CD8-positive, alpha-beta memory T cell (primary cell): ENCODE results near the gene SCPEP1. TPM values are rescaled to one million over a fixed set of nuclear protein-coding genes. Genes with fewer than 3 reads are reported as not detected.
A peak's percentile ranks its signal among the peaks of the same experiment; 100 is the strongest.
"Not testable (repeated sequence)": the region's sequence is repeated elsewhere in the genome, so short reads cannot be mapped to it uniquely, and the experiment has no call there.

ENCODE experiments used
- CTCF ChIA-PET: fragments of 350-600 bp; sonication (Branson Sonifier 250); formaldehyde crosslinking; loops from one replicate; lab custom pipeline; 2021; ENCODE audit warnings: antibody characterized with exemption; lab: Charles Lee
- POLR2A ChIA-PET: fragments of 350-600 bp; sonication (Branson Sonifier 250); formaldehyde crosslinking; loops from one replicate; lab custom pipeline; 2021; ENCODE audit warnings: antibody characterized with exemption; lab: Charles Lee
- DNase-seq, 5 donors: peaks; one replicate each; pipeline versions ENCODE4 v3.0.0 to v3.0.0-alpha.2; 2020 to 2022; ENCODE audit warnings: mixed read lengths in 1 of 5
- H3K27ac ChIP-seq: one replicate; pipeline ENCODE4 v1.7.0; 2013; ENCODE audit warnings: low read depth, mild to moderate bottlenecking, low read length, moderate library complexity
- H3K27me3 ChIP-seq: 2 replicates; pipeline ENCODE4 v1.7.0; 2013; ENCODE audit warnings: low read length, mild to moderate bottlenecking; ENCODE audit not compliant: insufficient read depth, poor library complexity, severe bottlenecking
- H3K36me3 ChIP-seq: 2 replicates; pipeline ENCODE4 v1.7.0; 2013; ENCODE audit warnings: mild to moderate bottlenecking, low read length, moderate library complexity; ENCODE audit not compliant: insufficient read depth
- H3K4me1 ChIP-seq: 2 replicates; pipeline ENCODE4 v1.7.0; 2013; ENCODE audit warnings: mild to moderate bottlenecking, low read length, moderate library complexity; ENCODE audit not compliant: insufficient read depth
- H3K4me3 ChIP-seq: 2 replicates; pipeline ENCODE4 v1.7.0; 2013; ENCODE audit warnings: mild to moderate bottlenecking, low read length
- H3K9me3 ChIP-seq: 2 replicates; pipeline ENCODE4 v1.7.0; 2013; ENCODE audit warnings: mild to moderate bottlenecking, low read length
- H3K27ac Mint-ChIP-seq, 8 donors: one replicate each; pipeline ENCODE4 v1.8.0; 2020 to 2021; ENCODE audit warnings: mixed read lengths in 8 of 8, mild to moderate bottlenecking in 6 of 8, inconsistent platforms in 3 of 8, moderate library complexity in 3 of 8
- H3K27me3 Mint-ChIP-seq, 2 donors: one replicate each; pipeline ENCODE4 v1.8.0; 2020 to 2021; ENCODE audit warnings: mixed read lengths in 2 of 2, mild to moderate bottlenecking in 1 of 2, moderate library complexity in 1 of 2
- H3K36me3 Mint-ChIP-seq, 3 donors: one replicate each; pipeline ENCODE4 v1.8.0; 2020 to 2021; ENCODE audit warnings: mixed read lengths in 3 of 3, inconsistent platforms in 1 of 3, mild to moderate bottlenecking in 1 of 3
- H3K4me1 Mint-ChIP-seq, 3 donors: one replicate each; pipeline ENCODE4 v1.8.0; 2020 to 2021; ENCODE audit warnings: mixed read lengths in 3 of 3, inconsistent platforms in 1 of 3, mild to moderate bottlenecking in 1 of 3
- H3K4me3 Mint-ChIP-seq, 7 donors: one replicate each; pipeline ENCODE4 v1.8.0; 2020 to 2021; ENCODE audit warnings: mixed read lengths in 7 of 7, mild to moderate bottlenecking in 6 of 7, moderate library complexity in 4 of 7, inconsistent platforms in 2 of 7
- H3K9me3 Mint-ChIP-seq, 5 donors: one replicate each; pipeline ENCODE4 v1.8.0; 2020 to 2022; ENCODE audit warnings: mixed read lengths in 5 of 5, mild to moderate bottlenecking in 3 of 5, moderate library complexity in 2 of 5, inconsistent platforms in 1 of 5
- polyA plus RNA-seq: library from polyadenylated mRNA; unstranded; fragments of 300-500 nt; fragmentation: Illumina TruSeq; gene quantifications from one replicate; pipeline ENCODE4 v1.2.3, GENCODE V29; 2021
- total RNA-seq, 2 experiments: library from RNA; stranded (reverse); gene quantifications; one replicate each; pipeline ENCODE4 v1.2.3, GENCODE V29; 2021

The SCPEP1 gene
- total and polyA plus RNA-seq, 3 experiments from 2014 or later: 23.4 to 27.4 (median 26.6) TPM

- H3K27ac ChIP-seq: no peak overlapping the region
- ChIA-PET CTCF (no interaction called here), POLR2A (no interaction called here)
- H3K4me3 ChIP-seq: no peak overlapping the region
- peaks cover 31% of the 10 kb centered on the region for H3K36me3 ChIP-seq
- DNase-seq: no peak
- no peaks in the 10 kb centered on the region for H3K4me1 Mint-ChIP-seq
- peaks cover 3 to 77% (median 19%) of the 10 kb centered on the region in 3 donors for H3K36me3 Mint-ChIP-seq
- no peaks in the 10 kb centered on the region for H3K4me1 ChIP-seq
- no peak overlapping the region for H3K4me3 Mint-ChIP-seq
- H3K27me3 Mint-ChIP-seq: no peaks in the 10 kb centered on the region
- H3K9me3 Mint-ChIP-seq: no peaks in the 10 kb centered on the region
- no peaks in the 10 kb centered on the region for H3K27me3 ChIP-seq
- peak overlapping the region in 1 of 8 donors; percentile 64 for H3K27ac Mint-ChIP-seq
- no peaks in the 10 kb centered on the region for H3K9me3 ChIP-seq
Measured at GRCh38 chr17:56947741-56948140, 30.2 kb upstream of the SCPEP1 start.

- H3K4me3 ChIP-seq: no peak overlapping the region
- H3K27me3 ChIP-seq: no peaks in the 10 kb centered on the region
- H3K4me1 ChIP-seq: no peaks in the 10 kb centered on the region
- ChIA-PET CTCF (interaction anchor here (0.7 to 1.8 kb wide), 2 partner anchors 12 to 129 kb away, joined by 3 to 5 read pairs; partner anchors contain the start of gene COIL), POLR2A (no interaction called here)
- Mint-ChIP-seq H3K4me1 (peaks cover 1 to 2% (median 1%) of the 10 kb centered on the region in 3 donors), H3K4me3 (no peak overlapping the region), H3K27ac (no peak overlapping the region), H3K36me3 (peaks cover 3 to 72% (median 13%) of the 10 kb centered on the region in 3 donors), H3K9me3 (no peaks in the 10 kb centered on the region), H3K27me3 (no peaks in the 10 kb centered on the region)
- DNase-seq: no peak
- peaks cover 26% of the 10 kb centered on the region for H3K36me3 ChIP-seq
- no peaks in the 10 kb centered on the region for H3K9me3 ChIP-seq
- no peak overlapping the region for H3K27ac ChIP-seq
Measured at GRCh38 chr17:56948491-56948890, 29.4 kb upstream of the SCPEP1 start.

- Histone ChIP-seq H3K27ac (no peak overlapping the region), H3K4me1 (no peaks in the 10 kb centered on the region), H3K4me3 (no peak overlapping the region), H3K27me3 (no peaks in the 10 kb centered on the region), H3K9me3 (no peaks in the 10 kb centered on the region), H3K36me3 (peaks cover 22% of the 10 kb centered on the region)
- POLR2A ChIA-PET: no interaction called here
- Mint-ChIP-seq H3K9me3 (no peaks in the 10 kb centered on the region), H3K4me3 (no peak overlapping the region), H3K27me3 (no peaks in the 10 kb centered on the region), H3K27ac (peak overlapping the region in 2 of 8 donors; percentile 32 to 34), H3K36me3 (peaks cover 3 to 67% (median 13%) of the 10 kb centered on the region in 3 donors), H3K4me1 (peaks cover 3 to 4% (median 3%) of the 10 kb centered on the region in 3 donors)
- DNase-seq: no peak
- CTCF ChIA-PET: interaction anchor here (1.8 kb wide), 1 partner anchor 130 kb away, joined by 5 read pairs; no protein-coding TSS in a partner anchor
Measured at GRCh38 chr17:56949595-56949994, 28.3 kb upstream of the SCPEP1 start.

- H3K9me3 ChIP-seq: no peaks in the 10 kb centered on the region
- peaks cover 13% of the 10 kb centered on the region for H3K4me1 ChIP-seq
- CTCF ChIA-PET: no interaction called here
- H3K4me1 Mint-ChIP-seq: peaks cover 16 to 41% (median 25%) of the 10 kb centered on the region in 3 donors
- H3K4me3 ChIP-seq: no peak overlapping the region
- H3K36me3 Mint-ChIP-seq: peaks cover 0 to 17% (median 0%) of the 10 kb centered on the region in 3 donors
- no peak for DNase-seq
- peaks cover 0 to 2% of the 10 kb centered on the region in 2 donors for H3K27me3 Mint-ChIP-seq
- no peaks in the 10 kb centered on the region for H3K9me3 Mint-ChIP-seq
- H3K36me3 ChIP-seq: no peaks in the 10 kb centered on the region
- H3K27ac Mint-ChIP-seq: no peak overlapping the region
- H3K27me3 ChIP-seq: no peaks in the 10 kb centered on the region
- peak overlapping the region in 1 of 7 donors; percentile 20 for H3K4me3 Mint-ChIP-seq
- no peak overlapping the region for H3K27ac ChIP-seq
- POLR2A ChIA-PET: no interaction called here
Measured at GRCh38 chr17:56956992-56957391, 20.9 kb upstream of the SCPEP1 start.

GRCh38 chr17:56960596-56961538 lies 17.1 kb upstream of the SCPEP1 start, which contains the start of gene COIL:
TSS of gene COIL (minus strand) at chr17:56961050. CDS start at chr17:56961019, 31 bp downstream.
- peak; percentile 87 to 94 (median 90) for DNase-seq
- H3K36me3 Mint-ChIP-seq: peaks cover 0 to 6% (median 0%) of the 10 kb centered on the region in 3 donors
- peaks cover 11 to 34% (median 22%) of the 10 kb centered on the region in 3 donors for H3K4me1 Mint-ChIP-seq
- no peaks in the 10 kb centered on the region for H3K9me3 Mint-ChIP-seq
- peak within 1 kb of the TSS; percentile 69 to 94 (median 90) for H3K27ac Mint-ChIP-seq
- ChIA-PET POLR2A (interaction anchor here (0.5 to 1.4 kb wide), 2 partner anchors 47 to 417 kb away, joined by 3 to 6 read pairs; partner anchors contain the start of gene TRIM25), CTCF (interaction anchor here (0.6 to 1.4 kb wide), 12 partner anchors 9 to 142 kb away, joined by 3 to 9 read pairs (median 4); partner anchors contain the start of genes SCPEP1 and TRIM25)
- H3K27ac ChIP-seq: peak within 1 kb of the TSS; percentile 90
- peaks cover 13% of the 10 kb centered on the region for H3K4me1 ChIP-seq
- H3K27me3 ChIP-seq: no peaks in the 10 kb centered on the region
- H3K27me3 Mint-ChIP-seq: peaks cover 0 to 5% of the 10 kb centered on the region in 2 donors
- H3K36me3 ChIP-seq: no peaks in the 10 kb centered on the region
- H3K4me3 ChIP-seq: peak within 1 kb of the TSS; percentile 95
- H3K4me3 Mint-ChIP-seq: peak within 1 kb of the TSS; percentile 85 to 96 (median 89)
- H3K9me3 ChIP-seq: no peaks in the 10 kb centered on the region

GRCh38 chr17:56965241-56965640 lies 12.7 kb upstream of the SCPEP1 start:
- H3K4me1 Mint-ChIP-seq, H3K4me1 ChIP-seq, H3K36me3 Mint-ChIP-seq, H3K27me3 Mint-ChIP-seq, H3K4me3 Mint-ChIP-seq, H3K4me3 ChIP-seq, DNase-seq, POLR2A ChIA-PET, H3K9me3 Mint-ChIP-seq, H3K9me3 ChIP-seq, H3K27me3 ChIP-seq, H3K36me3 ChIP-seq, H3K27ac ChIP-seq: not testable (repeated sequence)
- peak overlapping the region in 1 of 8 donors; percentile 80 for H3K27ac Mint-ChIP-seq
- CTCF ChIA-PET: interaction anchor here (1.3 kb wide), 1 partner anchor 145 kb away, joined by 3 read pairs; no protein-coding TSS in a partner anchor

GRCh38 chr17:56965681-56966080 lies 12.2 kb upstream of the SCPEP1 start:
- H3K9me3 ChIP-seq, H3K27me3 Mint-ChIP-seq, H3K4me1 ChIP-seq, H3K4me1 Mint-ChIP-seq, H3K36me3 Mint-ChIP-seq, H3K27ac ChIP-seq, H3K36me3 ChIP-seq, H3K4me3 Mint-ChIP-seq, DNase-seq, H3K9me3 Mint-ChIP-seq, POLR2A ChIA-PET, H3K4me3 ChIP-seq, H3K27me3 ChIP-seq: not testable (repeated sequence)
- CTCF ChIA-PET: interaction anchor here (1.3 kb wide), 1 partner anchor 146 kb away, joined by 3 read pairs; no protein-coding TSS in a partner anchor
- H3K27ac Mint-ChIP-seq: peak overlapping the region in 1 of 8 donors; percentile 80
